ENCODE measurements around the gene COL4A5. TPM values are rescaled to one million over a fixed set of nuclear protein-coding genes. Genes with fewer than 3 reads are reported as not detected.
"Not testable (repeated sequence)": the region's sequence is repeated elsewhere in the genome, so short reads cannot be mapped to it uniquely, and the experiment has no call there.

The COL4A5 gene
- 8.3 TPM for total RNA-seq (2021; ENCODE audit: unreplicated experiment)
- polyA plus RNA-seq (2012; ENCODE audit: insufficient read length), result 3.8 TPM
- Bru-seq, nascent RNA, result percentile 45 among the genes with signal in this experiment
- percentile 46 among the genes with signal in this experiment for BruChase-seq, experiment 1, labeled RNA remaining after a 2-hour chase
- percentile 44 among the genes with signal in this experiment for BruChase-seq, experiment 2, labeled RNA remaining after a 6-hour chase
- long read RNA-seq, full-length matches to known transcripts, result 3 of 10 reads
- long read RNA-seq, partial matches to known transcripts, result 5 of 10 reads
- long read RNA-seq, other reads (novel, unspliced or antisense), result 2 of 10 reads

DNA sequence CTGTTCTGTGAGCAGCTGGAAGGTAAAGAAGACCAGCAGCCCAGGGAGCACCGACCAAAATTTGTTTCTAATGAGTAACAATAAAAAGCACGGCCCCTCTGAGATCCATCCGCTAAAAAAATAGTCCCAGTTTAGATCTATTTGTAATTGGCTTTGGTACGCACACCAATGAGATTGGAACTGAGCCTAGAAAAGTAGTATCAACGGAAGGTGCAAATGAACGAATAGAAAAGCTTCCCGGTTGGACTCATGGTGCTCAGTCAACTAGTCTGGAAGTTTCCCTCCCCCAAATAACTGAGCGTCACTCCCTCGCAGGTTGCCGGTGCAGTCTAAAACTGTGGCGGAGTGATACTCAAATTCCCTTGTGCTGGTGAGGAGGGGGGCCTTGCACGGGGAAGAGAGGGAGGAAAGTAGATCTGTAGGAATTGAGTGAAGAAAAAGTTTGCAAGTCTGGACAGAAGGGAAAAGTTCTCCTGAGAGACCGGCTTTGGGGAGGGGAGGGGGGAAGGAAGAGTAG lies at the start of gene COL4A5:
Gene COL4A5 (plus strand): TSS at position 413 of the 517 bp plus-strand sequence. CDS start 288 bp downstream, outside the sequence.
- H3K4me3 ChIP-seq (ENCODE audit: low read depth in 2 of 2, low read length in 2 of 2), result peak within 1 kb of the TSS; percentile 59 to 76
- POLR2A ChIA-PET, result no interaction called here
- no peaks in the 10 kb centered on the region; the same call in 1 of the 2 replicates for H3K4me1 ChIP-seq (ENCODE audit: control insufficient read depth, insufficient read depth, low read length)
- in situ Hi-C loops (cut with HindIII; ENCODE audit: low pct_unique_long_range_greater_than_20kb, low sequenced_read_pairs), result no loop called here
- H3K36me3 ChIP-seq (ENCODE audit: control insufficient read depth, insufficient read depth, low read length), result no peaks in the 10 kb centered on the region
- TF ChIP-seq POLR2AphosphoS5 (IDR thresholded peaks at IDR 0.05; ENCODE audit: low read depth, low read length) (no peak), TCF7L2 (IDR thresholded peaks at IDR 0.05; ENCODE audit: low read depth, low read length) (no peak), SIN3A (IDR thresholded peaks at IDR 0.05; ENCODE audit: borderline replicate concordance, insufficient read depth, low read depth, low read length) (no peak)
- TF ChIP-seq, protein P1, sequence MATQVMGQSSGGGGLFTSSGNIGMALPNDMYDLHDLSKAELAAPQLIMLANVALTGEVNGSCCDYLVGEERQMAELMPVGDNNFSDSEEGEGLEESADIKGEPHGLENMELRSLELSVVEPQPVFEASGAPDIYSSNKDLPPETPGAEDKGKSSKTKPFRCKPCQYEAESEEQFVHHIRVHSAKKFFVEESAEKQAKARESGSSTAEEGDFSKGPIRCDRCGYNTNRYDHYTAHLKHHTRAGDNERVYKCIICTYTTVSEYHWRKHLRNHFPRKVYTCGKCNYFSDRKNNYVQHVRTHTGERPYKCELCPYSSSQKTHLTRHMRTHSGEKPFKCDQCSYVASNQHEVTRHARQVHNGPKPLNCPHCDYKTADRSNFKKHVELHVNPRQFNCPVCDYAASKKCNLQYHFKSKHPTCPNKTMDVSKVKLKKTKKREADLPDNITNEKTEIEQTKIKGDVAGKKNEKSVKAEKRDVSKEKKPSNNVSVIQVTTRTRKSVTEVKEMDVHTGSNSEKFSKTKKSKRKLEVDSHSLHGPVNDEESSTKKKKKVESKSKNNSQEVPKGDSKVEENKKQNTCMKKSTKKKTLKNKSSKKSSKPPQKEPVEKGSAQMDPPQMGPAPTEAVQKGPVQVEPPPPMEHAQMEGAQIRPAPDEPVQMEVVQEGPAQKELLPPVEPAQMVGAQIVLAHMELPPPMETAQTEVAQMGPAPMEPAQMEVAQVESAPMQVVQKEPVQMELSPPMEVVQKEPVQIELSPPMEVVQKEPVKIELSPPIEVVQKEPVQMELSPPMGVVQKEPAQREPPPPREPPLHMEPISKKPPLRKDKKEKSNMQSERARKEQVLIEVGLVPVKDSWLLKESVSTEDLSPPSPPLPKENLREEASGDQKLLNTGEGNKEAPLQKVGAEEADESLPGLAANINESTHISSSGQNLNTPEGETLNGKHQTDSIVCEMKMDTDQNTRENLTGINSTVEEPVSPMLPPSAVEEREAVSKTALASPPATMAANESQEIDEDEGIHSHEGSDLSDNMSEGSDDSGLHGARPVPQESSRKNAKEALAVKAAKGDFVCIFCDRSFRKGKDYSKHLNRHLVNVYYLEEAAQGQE (IDR thresholded peaks at IDR 0.05; ENCODE audit: insufficient read depth in 1 of 2, low read depth in 2 of 2, low read length in 1 of 2), result no peak
- TF ChIP-seq, protein P2, sequence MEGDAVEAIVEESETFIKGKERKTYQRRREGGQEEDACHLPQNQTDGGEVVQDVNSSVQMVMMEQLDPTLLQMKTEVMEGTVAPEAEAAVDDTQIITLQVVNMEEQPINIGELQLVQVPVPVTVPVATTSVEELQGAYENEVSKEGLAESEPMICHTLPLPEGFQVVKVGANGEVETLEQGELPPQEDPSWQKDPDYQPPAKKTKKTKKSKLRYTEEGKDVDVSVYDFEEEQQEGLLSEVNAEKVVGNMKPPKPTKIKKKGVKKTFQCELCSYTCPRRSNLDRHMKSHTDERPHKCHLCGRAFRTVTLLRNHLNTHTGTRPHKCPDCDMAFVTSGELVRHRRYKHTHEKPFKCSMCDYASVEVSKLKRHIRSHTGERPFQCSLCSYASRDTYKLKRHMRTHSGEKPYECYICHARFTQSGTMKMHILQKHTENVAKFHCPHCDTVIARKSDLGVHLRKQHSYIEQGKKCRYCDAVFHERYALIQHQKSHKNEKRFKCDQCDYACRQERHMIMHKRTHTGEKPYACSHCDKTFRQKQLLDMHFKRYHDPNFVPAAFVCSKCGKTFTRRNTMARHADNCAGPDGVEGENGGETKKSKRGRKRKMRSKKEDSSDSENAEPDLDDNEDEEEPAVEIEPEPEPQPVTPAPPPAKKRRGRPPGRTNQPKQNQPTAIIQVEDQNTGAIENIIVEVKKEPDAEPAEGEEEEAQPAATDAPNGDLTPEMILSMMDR (IDR thresholded peaks at IDR 0.05), result no peak
- intact Hi-C loops (cut with micrococcal nuclease; ENCODE audit: unreplicated experiment), result no loop called here
- H3K9me3 ChIP-seq (ENCODE audit: control insufficient read depth, insufficient read depth, low read depth, low read length), result no peaks in the 10 kb centered on the region
- ATAC-seq, result peak; percentile 84
- CTCF ChIA-PET, result no interaction called here
- peak; percentile 38 for DNase-seq (ENCODE audit: low read depth, low spot score)
- H3K27me3 ChIP-seq (ENCODE audit: control insufficient read depth, insufficient read depth, low read length), result peaks cover 13% of the 10 kb centered on the region
- peak within 1 kb of the TSS; percentile 57; the same call in 1 of the 2 replicates for H3K27ac ChIP-seq (ENCODE audit: low read length)
- BruUV-seq (replicated peaks), result no TSS peak

DNA sequence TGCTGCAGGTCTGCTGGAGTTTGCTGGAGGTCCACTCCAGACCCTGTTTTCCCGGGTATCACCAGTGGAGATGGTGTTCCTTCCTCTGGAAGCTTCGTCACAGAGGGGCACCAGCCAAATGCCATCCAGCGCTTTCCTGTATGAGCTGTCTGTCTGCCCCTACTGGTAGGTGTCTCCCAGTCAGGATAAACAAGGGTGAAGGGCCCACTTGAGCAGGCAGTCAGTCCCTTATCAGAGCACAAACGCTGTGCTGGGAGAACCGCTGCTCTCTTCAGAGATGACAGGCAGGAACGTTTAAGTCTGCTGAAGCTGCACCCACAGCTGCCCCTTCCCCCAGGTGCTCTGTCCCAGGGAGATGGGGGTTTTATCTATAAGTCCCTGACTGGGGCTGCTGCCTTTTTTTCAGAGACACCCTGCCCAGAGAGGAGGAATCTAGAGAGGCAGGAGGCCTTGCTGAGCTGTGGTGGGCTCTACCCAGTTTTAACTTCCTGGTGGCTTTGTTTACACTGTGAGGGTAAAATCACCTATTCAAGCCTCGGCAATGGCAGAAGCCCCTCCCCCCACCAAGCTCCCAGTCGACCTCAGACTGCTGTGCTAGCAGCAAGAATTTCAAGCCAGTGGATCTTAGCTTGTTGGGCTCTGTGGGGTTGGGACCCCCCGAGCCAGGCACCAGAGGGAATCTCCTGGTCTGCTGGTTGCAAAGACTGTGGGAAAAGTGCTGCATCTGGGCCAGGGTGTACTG lies 48.5 kb upstream of the COL4A5 start:
- ATAC-seq; in situ Hi-C loops (cut with HindIII; ENCODE audit: low pct_unique_long_range_greater_than_20kb, low sequenced_read_pairs); BruUV-seq (replicated peaks); DNase-seq (ENCODE audit: low read depth, low spot score); H3K36me3 ChIP-seq (ENCODE audit: control insufficient read depth, insufficient read depth, low read length); H3K27ac ChIP-seq (ENCODE audit: low read length); H3K4me3 ChIP-seq (ENCODE audit: low read depth in 2 of 2, low read length in 2 of 2); H3K4me1 ChIP-seq (ENCODE audit: control insufficient read depth, insufficient read depth, low read length); POLR2A ChIA-PET; intact Hi-C loops (cut with micrococcal nuclease; ENCODE audit: unreplicated experiment); CTCF ChIA-PET; H3K27me3 ChIP-seq (ENCODE audit: control insufficient read depth, insufficient read depth, low read length); H3K9me3 ChIP-seq (ENCODE audit: control insufficient read depth, insufficient read depth, low read depth, low read length): not testable (repeated sequence)
